HUES6 (cell line): ENCODE measurements around the gene RARRES1.

Experiments used
- H3K27ac ChIP-seq: 2 replicates; pipeline ENCODE4 v1.7.0; 2013; ENCODE audit warnings: low read depth, mild to moderate bottlenecking, low read length, inconsistent platforms
- H3K27me3 ChIP-seq: 2 replicates; pipeline ENCODE4 v1.6.1; 2013; ENCODE audit warnings: low read length; ENCODE audit not compliant: control insufficient read depth, insufficient read depth
- H3K36me3 ChIP-seq: 2 replicates; pipeline ENCODE4 v1.6.1; 2013; ENCODE audit warnings: low read length; ENCODE audit not compliant: control insufficient read depth, insufficient read depth
- H3K4me1 ChIP-seq: 2 replicates; pipeline ENCODE4 v1.6.1; 2013; ENCODE audit warnings: low read length; ENCODE audit not compliant: control insufficient read depth, insufficient read depth
- H3K4me3 ChIP-seq: 2 replicates; pipeline ENCODE4 v1.5.1; 2013; ENCODE audit warnings: low read depth, low read length
- H3K9ac ChIP-seq: one replicate; pipeline ENCODE4 v1.6.1; 2013; ENCODE audit warnings: mild to moderate bottlenecking, low read length
- H3K9me3 ChIP-seq: 2 replicates; pipeline ENCODE4 v1.6.1; 2013; ENCODE audit warnings: low read depth, low read length; ENCODE audit not compliant: control insufficient read depth, insufficient read depth

RARRES1 gene

GRCh38 chr3:158652463-158652862 lies 79.8 kb downstream of the RARRES1 start:
- Histone ChIP-seq H3K9ac (no peak overlapping the region), H3K9me3 (no peaks in the 10 kb centered on the region), H3K27ac (no peak overlapping the region), H3K4me3 (no peak overlapping the region), H3K36me3 (peaks cover 74% of the 10 kb centered on the region), H3K4me1 (no peaks in the 10 kb centered on the region), H3K27me3 (no peaks in the 10 kb centered on the region)

- Histone ChIP-seq H3K27me3 (no peaks in the 10 kb centered on the region), H3K27ac (no peak overlapping the region), H3K36me3 (peaks cover 79% of the 10 kb centered on the region), H3K9me3 (no peaks in the 10 kb centered on the region), H3K4me1 (no peaks in the 10 kb centered on the region), H3K9ac (no peak overlapping the region), H3K4me3 (no peak overlapping the region)
Measured at GRCh38 chr3:158651192-158651591, 81.1 kb downstream of the RARRES1 start.

- no peaks in the 10 kb centered on the region for H3K4me1 ChIP-seq
- no peaks in the 10 kb centered on the region for H3K27me3 ChIP-seq
- peaks cover 72% of the 10 kb centered on the region for H3K36me3 ChIP-seq
- no peak overlapping the region for H3K27ac ChIP-seq
- H3K9ac ChIP-seq, result no peak overlapping the region
- H3K4me3 ChIP-seq, result no peak overlapping the region
- H3K9me3 ChIP-seq, result no peaks in the 10 kb centered on the region
Measured at GRCh38 chr3:158649791-158650190, 82.5 kb downstream of the RARRES1 start.
